Activated CD4-positive, alpha-beta memory T cell treated with anti-CD3 and anti-CD28 coated beads, Interleukin-2, amount 10 ng/mL, durations not matched to agents 7 days and 5 days (primary cell): ENCODE results near the gene MISP3. TPM values are rescaled to one million over a fixed set of nuclear protein-coding genes. Genes with fewer than 3 reads are reported as not detected.

Experiments used
- CTCF ChIA-PET: fragments of 350-600 bp; sonication (Branson Sonifier 250); formaldehyde crosslinking; loops from one replicate; lab custom pipeline; 2021; ENCODE audit warnings: antibody characterized with exemption, inconsistent platforms; lab: Charles Lee
- POLR2A ChIA-PET: fragments of 350-600 bp; sonication (Branson Sonifier 250); formaldehyde crosslinking; loops from one replicate; lab custom pipeline; 2021; ENCODE audit warnings: antibody characterized with exemption; lab: Charles Lee
- DNase-seq: peaks from one replicate; pipeline ENCODE4 v3.0.0-alpha.2; 2020
- H3K27ac Mint-ChIP-seq: one replicate; pipeline ENCODE4 v1.8.0; 2021; ENCODE audit warnings: mild to moderate bottlenecking, mixed read lengths
- H3K27me3 Mint-ChIP-seq: one replicate; pipeline ENCODE4 v1.8.0; 2021; ENCODE audit warnings: mixed read lengths
- H3K36me3 Mint-ChIP-seq: one replicate; pipeline ENCODE4 v1.8.0; 2021; ENCODE audit warnings: low read depth, mixed read lengths
- H3K4me1 Mint-ChIP-seq: one replicate; pipeline ENCODE4 v1.8.0; 2021; ENCODE audit warnings: mixed read lengths
- H3K4me3 Mint-ChIP-seq: one replicate; pipeline ENCODE4 v1.8.0; 2021; ENCODE audit warnings: mild to moderate bottlenecking, mixed read lengths
- H3K9me3 Mint-ChIP-seq: one replicate; pipeline ENCODE4 v1.8.0; 2021; ENCODE audit warnings: mixed read lengths
- total RNA-seq, 2 experiments: library from RNA; stranded (reverse); gene quantifications; one replicate each; pipeline ENCODE4 v1.2.3, GENCODE V29; 2021

Gene MISP3
- total RNA-seq, 2 experiments from 2014 or later = 3.2 to 3.5 TPM

DNA sequence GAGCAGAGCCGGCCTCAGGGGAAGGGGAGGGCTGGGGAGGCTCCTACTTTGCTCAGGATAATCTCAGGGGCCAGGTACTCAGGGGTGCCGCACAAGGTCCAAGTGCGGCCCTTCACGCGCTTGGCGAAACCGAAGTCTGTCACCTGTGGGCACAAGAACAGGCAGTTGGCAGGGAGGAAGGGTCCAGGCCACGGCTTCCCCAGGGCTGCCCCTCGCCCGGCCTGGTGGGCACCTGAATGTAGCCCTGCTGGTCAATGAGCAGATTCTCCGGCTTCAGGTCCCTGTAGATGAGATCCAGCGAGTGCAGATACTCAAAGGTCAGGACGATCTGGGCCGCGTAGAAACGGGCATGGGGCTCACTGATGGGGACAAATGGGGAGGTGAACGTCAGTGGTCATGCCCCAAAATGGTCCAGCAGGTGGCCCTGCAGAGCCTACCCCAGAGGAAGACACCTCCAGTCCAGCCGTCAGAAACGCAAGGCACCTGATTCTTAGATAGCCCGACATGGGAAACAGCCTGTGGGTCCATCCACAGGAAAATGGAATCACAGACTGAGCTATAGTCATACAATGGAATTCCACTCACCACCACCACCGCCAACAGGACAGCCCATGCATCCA, 25.1 kb downstream of the MISP3 start:
- H3K27me3 Mint-ChIP-seq = no peaks in the 10 kb centered on the region
- POLR2A ChIA-PET = no interaction called here
- H3K27ac Mint-ChIP-seq = no peak overlapping the region

DNA sequence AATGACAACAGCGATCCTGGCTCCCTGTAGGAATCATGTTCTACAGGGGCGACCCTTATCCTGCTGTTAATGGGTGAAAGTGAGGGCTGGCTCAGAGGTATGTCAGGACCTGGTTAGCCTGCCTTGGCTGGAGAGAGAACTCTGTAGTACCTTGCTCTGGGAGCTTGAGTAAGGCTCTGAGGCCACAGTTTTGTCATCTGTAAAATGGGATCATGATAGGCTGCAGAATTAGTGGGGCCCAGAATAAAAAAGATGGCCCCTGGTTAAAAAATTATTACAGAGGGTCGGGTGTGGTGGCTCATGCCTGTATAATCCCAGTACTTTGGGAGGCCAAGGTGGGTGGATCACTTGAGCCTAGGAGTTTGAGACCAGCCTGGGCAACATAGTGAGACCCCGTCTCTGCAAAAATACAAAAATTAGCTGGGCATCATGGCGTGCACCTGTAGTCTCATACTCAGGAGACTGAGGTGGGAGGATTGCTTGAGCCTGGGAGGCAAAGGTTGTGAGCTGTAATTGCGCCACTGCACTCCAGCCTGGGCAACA, 28.5 kb downstream of the MISP3 start:
- ChIA-PET CTCF (no interaction called here), POLR2A (no interaction called here)
- Mint-ChIP-seq H3K4me3 (no peak overlapping the region), H3K36me3 (peaks cover 9% of the 10 kb centered on the region), H3K27me3 (no peaks in the 10 kb centered on the region), H3K4me1 (peaks cover 3% of the 10 kb centered on the region), H3K9me3 (no peaks in the 10 kb centered on the region), H3K27ac (no peak overlapping the region)
- DNase-seq = no peak

More for the DNA sequence above, 25.1 kb downstream of the MISP3 start:
- Mint-ChIP-seq H3K4me3 (no peak overlapping the region), H3K4me1 (peaks cover 4% of the 10 kb centered on the region), H3K9me3 (peaks cover 9% of the 10 kb centered on the region), H3K36me3 (peaks cover 19% of the 10 kb centered on the region)
- CTCF ChIA-PET = no interaction called here
- no peak for DNase-seq

DNA sequence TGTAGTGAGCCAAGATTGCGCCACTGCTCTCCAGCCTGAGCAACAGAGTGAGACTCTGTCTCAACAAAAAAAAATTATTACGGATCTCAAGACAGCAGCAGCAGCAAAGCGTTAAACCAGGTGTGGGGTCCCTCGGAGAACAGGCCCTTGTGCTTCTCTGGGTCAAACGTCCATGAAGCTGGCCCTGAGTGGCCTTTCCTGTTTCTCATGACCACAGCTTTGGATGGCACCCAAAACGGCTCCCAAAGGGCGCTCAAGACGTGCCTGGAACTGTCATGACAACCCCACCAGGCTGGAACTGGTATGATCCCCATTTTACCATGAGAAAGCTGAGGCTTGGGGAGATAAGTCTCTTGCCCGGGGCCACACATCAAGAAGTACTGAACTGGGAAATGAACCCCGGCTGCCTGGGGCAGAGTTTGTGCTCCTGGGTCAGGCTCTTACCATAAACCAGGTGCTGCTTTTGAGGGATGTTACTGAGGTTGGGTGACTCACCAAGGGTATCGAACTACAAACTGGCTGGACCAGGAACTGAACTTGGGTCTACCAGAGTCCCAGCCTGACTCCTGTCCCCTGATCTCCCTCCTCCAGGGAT, 29.6 kb downstream of the MISP3 start:
- Mint-ChIP-seq H3K4me3 (no peak overlapping the region), H3K36me3 (peaks cover 1% of the 10 kb centered on the region), H3K4me1 (peaks cover 3% of the 10 kb centered on the region), H3K9me3 (no peaks in the 10 kb centered on the region), H3K27me3 (no peaks in the 10 kb centered on the region), H3K27ac (no peak overlapping the region)
- ChIA-PET POLR2A (interaction anchor here (0.8 kb wide), 1 partner anchor 220 kb away, joined by 4 read pairs; no protein-coding TSS in a partner anchor), CTCF (interaction anchor here (0.6 to 1.5 kb wide), 2 partner anchors 13 to 120 kb away, joined by 3 to 4 read pairs; no protein-coding TSS in a partner anchor)
- no peak for DNase-seq

DNA sequence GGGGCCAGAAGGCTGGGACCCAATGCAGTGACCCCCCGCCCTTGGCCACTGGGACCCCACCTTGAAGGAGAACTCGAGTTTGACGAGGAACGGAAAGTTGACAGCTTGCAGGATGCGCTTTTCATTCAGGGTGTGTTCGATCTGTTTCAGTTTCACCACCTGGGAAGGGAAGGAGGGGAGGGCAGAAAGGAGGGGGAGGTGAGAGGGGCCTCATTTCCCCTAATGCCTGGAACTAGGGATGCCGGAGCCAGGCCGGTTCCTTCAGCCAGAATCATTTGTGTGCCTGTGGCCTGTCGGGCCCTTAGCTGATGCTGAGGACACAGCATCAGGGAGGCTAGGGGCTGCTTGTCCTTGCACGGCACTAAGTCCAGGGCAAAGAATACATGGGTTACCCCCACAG, 30.2 kb downstream of the MISP3 start:
- Mint-ChIP-seq H3K36me3 (no peaks in the 10 kb centered on the region), H3K9me3 (no peaks in the 10 kb centered on the region), H3K4me1 (peaks cover 3% of the 10 kb centered on the region), H3K27ac (no peak overlapping the region), H3K4me3 (no peak overlapping the region), H3K27me3 (no peaks in the 10 kb centered on the region)
- ChIA-PET POLR2A (interaction anchor here (0.8 to 1.2 kb wide), 3 partner anchors 11 to 220 kb away, joined by 3 to 6 read pairs (median 4); no protein-coding TSS in a partner anchor), CTCF (interaction anchor here (0.6 to 1.5 kb wide), 3 partner anchors 12 to 119 kb away, joined by 3 to 4 read pairs (median 4); partner anchors contain the start of gene MISP3)
- DNase-seq = no peak

DNA sequence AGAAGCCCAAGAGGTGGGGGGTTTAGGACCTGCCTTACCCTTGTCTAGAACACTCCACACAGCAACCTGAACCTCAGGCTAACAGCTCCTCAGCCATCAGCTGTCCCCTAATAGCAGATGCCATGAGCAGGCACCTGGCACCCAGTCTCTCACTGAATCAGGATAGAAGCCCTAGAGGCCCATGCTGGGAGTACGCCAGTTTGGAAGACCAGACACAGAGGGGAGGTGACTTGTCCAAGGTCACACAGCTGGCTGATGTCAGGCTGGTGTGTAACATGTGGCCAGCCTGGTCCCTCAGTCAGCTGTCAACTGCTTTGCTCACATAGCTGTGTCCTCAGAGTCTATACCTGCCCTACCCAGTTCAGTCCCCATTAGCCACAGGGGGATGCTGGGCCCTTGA, 30.7 kb downstream of the MISP3 start:
- Mint-ChIP-seq H3K4me1 (peaks cover 3% of the 10 kb centered on the region), H3K27ac (no peak overlapping the region), H3K27me3 (no peaks in the 10 kb centered on the region), H3K36me3 (no peaks in the 10 kb centered on the region), H3K4me3 (no peak overlapping the region), H3K9me3 (no peaks in the 10 kb centered on the region)
- CTCF ChIA-PET = interaction anchor here (0.7 to 1.2 kb wide), 3 partner anchors 31 to 38 kb away, joined by 3 to 4 read pairs (median 3); partner anchors contain the start of genes ASF1B and MISP3
- POLR2A ChIA-PET = interaction anchor here (0.8 to 1.2 kb wide), 3 partner anchors 12 to 221 kb away, joined by 3 to 6 read pairs (median 4); no protein-coding TSS in a partner anchor
- DNase-seq = no peak

DNA sequence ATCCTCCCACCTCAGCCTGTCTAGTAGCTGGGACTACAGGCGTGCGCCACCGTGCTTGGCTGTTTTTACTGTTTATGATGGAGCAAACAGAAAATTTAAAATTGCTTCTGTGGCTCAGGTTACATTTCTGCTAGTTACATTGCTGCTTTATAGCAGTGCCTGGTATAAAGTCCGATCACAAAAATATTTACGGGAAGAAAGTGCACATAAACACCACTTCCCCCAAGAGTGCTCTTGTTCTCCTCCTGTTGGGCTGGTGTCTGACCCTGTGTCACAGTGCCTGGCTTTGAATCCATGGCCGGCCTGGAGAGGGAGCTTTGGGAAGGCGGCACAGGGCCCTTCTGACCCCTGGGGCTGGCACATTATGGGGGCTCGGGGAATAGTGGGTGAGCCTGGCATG, 33.1 kb downstream of the MISP3 start:
- peaks cover 3% of the 10 kb centered on the region for H3K4me1 Mint-ChIP-seq
- H3K36me3 Mint-ChIP-seq = no peaks in the 10 kb centered on the region
- H3K9me3 Mint-ChIP-seq = no peaks in the 10 kb centered on the region
- H3K27ac Mint-ChIP-seq = peak overlapping the region; percentile 35
- no peak for DNase-seq
- no peak overlapping the region for H3K4me3 Mint-ChIP-seq
- POLR2A ChIA-PET = interaction anchor here (0.7 kb wide), 1 partner anchor 31 kb away, joined by 3 read pairs; the partner anchor contains the start of gene ASF1B
- CTCF ChIA-PET = no interaction called here
- H3K27me3 Mint-ChIP-seq = no peaks in the 10 kb centered on the region

DNA sequence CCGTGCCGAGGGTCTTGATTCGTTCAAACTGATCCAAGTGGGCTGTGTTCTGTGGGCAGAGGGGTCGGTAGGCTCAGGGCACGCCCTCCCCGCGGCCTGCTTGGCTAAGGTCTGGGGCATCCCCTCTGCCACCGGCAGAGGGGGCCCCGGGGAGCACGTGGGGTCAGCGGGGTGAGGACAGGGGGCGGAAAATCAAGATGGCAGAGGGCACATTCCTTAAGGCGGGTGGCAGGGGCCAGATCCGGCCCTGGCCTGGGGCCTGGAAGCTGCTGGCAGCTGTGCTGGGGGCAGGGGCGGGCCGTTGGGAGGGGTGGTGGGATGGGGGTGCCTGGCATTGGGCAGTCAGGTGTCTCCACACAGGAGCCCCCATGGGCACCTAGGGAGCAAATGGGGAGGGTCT, 34.3 kb downstream of the MISP3 start:
- no peak for DNase-seq
- ChIA-PET CTCF (no interaction called here), POLR2A (no interaction called here)
- no peaks in the 10 kb centered on the region for H3K36me3 Mint-ChIP-seq
- no peak overlapping the region for H3K27ac Mint-ChIP-seq
- no peaks in the 10 kb centered on the region for H3K9me3 Mint-ChIP-seq
- H3K4me3 Mint-ChIP-seq = no peak overlapping the region
- no peaks in the 10 kb centered on the region for H3K27me3 Mint-ChIP-seq
- peaks cover 6% of the 10 kb centered on the region for H3K4me1 Mint-ChIP-seq

DNA sequence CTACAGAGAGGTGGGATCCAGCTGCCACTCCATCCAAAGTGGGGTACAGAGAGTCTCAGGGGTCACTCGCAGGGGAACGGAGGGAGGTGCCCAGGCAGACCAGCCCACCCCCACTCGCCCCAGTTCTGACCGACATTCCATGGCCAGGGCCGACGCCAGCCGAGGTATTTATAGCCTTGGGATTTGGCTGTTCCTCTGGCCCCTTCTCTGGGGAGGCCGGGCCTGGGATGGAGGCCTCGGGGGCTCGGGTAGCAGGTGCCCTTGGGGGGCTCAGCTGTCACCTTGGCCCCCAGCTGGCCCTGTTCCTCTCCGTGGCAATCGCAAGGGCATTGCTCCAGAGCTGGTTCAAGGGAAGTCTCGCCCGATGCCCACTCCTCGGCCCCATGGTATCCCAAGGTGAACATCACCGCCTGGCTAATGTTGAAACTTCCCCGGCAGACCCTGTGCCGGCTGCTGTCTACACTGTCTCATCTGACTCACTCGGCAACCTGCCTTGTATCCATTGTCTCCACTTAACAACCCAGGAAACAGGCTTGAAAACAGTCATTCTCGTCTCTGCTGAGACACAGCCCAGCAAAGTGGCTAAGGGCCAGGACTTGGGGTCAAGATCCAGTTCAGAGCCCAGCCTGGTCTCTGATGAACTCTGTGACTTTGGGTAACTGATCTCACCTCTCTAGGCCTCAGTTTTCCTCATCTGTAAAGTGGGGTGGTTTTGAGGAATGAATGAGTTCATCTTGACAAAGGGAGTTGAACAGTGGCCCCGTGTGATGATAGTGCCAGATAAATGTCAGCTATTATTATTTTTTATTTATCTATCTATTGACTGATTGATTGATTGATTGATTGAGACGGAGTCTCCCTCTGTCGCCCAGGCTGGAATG, 35.2 kb downstream of the MISP3 start:
- Mint-ChIP-seq H3K27me3 (no peaks in the 10 kb centered on the region), H3K27ac (no peak overlapping the region), H3K4me1 (peaks cover 8% of the 10 kb centered on the region), H3K9me3 (no peaks in the 10 kb centered on the region), H3K36me3 (no peaks in the 10 kb centered on the region), H3K4me3 (no peak overlapping the region)
- ChIA-PET CTCF (interaction anchor here (0.6 to 1.1 kb wide), 2 partner anchors 29 to 1197 kb away, joined by 3 to 5 read pairs; partner anchors contain the start of gene ASF1B), POLR2A (no interaction called here)
- no peak for DNase-seq

DNA sequence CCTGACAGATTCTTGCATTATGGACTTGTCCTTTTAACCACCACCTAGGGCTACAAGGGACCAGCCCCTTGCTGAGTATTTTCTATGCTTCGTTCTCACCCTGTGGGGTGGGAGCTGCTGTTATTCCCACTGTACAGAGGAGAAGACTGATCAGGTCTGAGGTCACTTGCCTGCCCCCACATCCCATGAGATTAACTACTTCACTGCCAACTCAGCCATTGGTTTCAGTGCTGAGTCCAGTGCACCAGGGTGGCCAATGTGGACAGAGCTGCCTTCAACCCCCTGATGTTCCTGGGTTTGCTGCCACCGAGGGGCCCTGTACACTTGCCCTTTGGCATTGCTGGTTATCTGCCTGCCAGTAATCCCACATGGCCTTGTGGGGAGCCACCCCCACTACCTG, 38.1 kb downstream of the MISP3 start:
- no peaks in the 10 kb centered on the region for H3K36me3 Mint-ChIP-seq
- CTCF ChIA-PET = interaction anchor here (0.7 kb wide), 1 partner anchor 26 kb away, joined by 3 read pairs; no protein-coding TSS in a partner anchor
- no peak overlapping the region for H3K27ac Mint-ChIP-seq
- no peak overlapping the region for H3K4me3 Mint-ChIP-seq
- H3K27me3 Mint-ChIP-seq = no peaks in the 10 kb centered on the region
- H3K9me3 Mint-ChIP-seq = no peaks in the 10 kb centered on the region
- H3K4me1 Mint-ChIP-seq = peaks cover 28% of the 10 kb centered on the region
- no peak for DNase-seq
- POLR2A ChIA-PET = no interaction called here

DNA sequence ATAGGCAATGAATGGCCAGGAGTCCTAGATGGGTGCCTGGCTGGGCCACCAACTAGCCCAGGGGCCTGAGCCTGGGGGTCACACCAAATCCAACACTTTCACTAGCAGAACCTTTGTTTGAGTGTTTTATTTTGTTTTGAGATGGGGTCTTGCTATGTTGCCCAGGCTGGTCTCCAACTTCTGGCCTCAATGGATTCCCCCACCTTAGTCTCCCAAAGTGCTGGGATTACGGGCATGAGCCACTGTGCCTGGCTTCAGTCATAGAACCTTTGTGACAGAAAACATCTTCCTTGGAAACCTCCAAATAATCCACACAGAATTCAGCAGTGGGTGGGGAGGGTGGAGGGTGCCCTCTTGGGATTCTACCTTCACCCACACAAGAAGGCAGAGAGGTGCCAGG, 38.9 kb downstream of the MISP3 start:
- H3K27me3 Mint-ChIP-seq = no peaks in the 10 kb centered on the region
- H3K36me3 Mint-ChIP-seq = no peaks in the 10 kb centered on the region
- H3K4me3 Mint-ChIP-seq = no peak overlapping the region
- ChIA-PET CTCF (no interaction called here), POLR2A (no interaction called here)
- peaks cover 37% of the 10 kb centered on the region for H3K4me1 Mint-ChIP-seq
- no peaks in the 10 kb centered on the region for H3K9me3 Mint-ChIP-seq
- no peak for DNase-seq
- no peak overlapping the region for H3K27ac Mint-ChIP-seq

DNA sequence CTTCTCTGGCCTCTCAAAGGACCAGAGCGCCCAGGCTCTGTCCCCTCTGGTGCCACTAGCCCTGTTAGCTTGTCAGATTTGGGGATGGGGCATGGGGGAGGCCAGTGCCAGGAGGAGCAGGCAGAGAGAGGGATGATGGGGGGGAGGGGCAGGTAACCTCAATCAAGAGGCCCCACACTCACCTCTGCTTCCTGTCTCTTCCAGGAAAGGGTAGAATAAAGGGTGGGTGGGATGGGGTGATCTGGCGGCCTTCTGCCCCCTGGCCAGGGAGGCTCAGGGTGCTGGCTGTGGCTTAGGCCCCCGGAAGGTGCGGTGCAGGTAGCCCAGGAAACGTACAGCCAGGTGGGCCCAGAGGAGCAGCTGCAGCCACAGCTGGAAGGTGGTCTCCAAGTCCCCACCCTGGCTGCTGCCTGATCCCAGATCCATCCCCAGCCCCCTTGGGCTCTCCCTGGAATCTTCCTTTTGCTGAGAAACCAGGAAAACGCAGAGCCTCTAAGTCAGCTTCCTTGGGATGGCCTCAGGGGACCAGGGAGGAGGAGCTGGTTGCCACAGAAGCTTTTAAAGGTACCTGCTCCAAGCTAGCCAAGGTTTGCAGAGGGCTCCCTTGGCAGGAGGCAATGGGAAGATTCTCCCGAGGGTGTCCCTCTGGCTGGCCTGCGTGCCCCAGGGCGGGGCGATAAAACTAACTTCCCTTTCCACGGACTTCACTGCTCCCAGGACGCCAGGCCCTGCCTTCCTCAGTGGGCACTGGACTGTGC, 39.6 kb downstream of the MISP3 start:
- Mint-ChIP-seq H3K36me3 (no peaks in the 10 kb centered on the region), H3K9me3 (no peaks in the 10 kb centered on the region), H3K27me3 (no peaks in the 10 kb centered on the region), H3K4me3 (no peak overlapping the region), H3K4me1 (peaks cover 40% of the 10 kb centered on the region), H3K27ac (no peak overlapping the region)
- DNase-seq = no peak
- ChIA-PET POLR2A (interaction anchor here (1.2 kb wide), 1 partner anchor 24 kb away, joined by 4 read pairs; the partner anchor contains the start of gene ASF1B), CTCF (interaction anchor here (0.5 to 0.6 kb wide), 2 partner anchors 209 to 1385 kb away, joined by 3 to 4 read pairs; no protein-coding TSS in a partner anchor)
